EL (cell line): ENCODE data around the gene STRA6.

ENCODE experiments used
- DNase-seq: peaks from one replicate; pipeline ENCODE4 v3.0.0-alpha.2; 2016

Gene STRA6

GRCh38 chr15:74226761-74227540, 24.4 kb upstream of the STRA6 start:
- no peak for DNase-seq

GRCh38 chr15:74225928-74226327, 23.3 kb upstream of the STRA6 start:
- DNase-seq = no peak

GRCh38 chr15:74222240-74223119, 19.9 kb upstream of the STRA6 start:
- no peak for DNase-seq

DNA sequence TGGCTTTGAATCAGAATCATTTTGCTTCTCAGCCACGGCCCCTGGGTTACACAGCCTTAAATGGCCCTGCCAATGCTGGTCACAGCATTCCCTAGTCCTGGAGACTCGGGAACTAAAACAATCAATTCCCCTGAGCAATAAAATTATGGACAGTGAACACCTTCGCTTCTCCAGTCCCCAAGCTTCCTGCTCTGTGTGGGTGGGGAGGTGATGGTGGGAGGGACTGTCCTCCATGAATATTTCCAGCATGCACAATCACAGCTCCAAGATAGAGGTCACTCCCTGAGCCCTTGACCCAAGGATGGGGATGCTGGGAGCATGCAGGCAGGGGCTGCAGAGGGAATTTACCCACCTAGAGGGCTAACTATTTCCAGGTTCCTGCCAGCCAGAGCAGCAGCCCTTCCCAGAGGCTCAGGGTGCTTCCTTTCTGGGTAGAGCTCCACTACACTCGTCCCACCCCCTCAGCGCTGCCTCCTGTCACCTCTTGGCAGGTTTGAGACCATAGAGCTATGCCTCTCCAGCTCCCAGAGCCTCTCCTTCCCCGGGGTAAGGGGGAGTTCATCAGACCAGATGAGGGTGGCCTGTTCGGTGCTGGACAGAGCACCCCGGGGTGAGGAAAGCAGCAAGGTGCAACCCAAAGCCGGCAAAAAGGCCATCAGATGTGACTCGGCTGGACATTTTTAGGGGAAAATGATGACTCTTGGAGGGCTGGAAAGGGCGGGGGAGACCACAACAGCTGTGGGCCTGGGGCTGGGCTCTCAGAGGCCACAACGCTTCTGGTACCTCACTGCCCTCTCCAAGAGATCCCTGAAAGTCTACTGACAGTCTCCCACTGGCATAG, 19.0 kb upstream of the STRA6 start:
- DNase-seq = no peak

DNA sequence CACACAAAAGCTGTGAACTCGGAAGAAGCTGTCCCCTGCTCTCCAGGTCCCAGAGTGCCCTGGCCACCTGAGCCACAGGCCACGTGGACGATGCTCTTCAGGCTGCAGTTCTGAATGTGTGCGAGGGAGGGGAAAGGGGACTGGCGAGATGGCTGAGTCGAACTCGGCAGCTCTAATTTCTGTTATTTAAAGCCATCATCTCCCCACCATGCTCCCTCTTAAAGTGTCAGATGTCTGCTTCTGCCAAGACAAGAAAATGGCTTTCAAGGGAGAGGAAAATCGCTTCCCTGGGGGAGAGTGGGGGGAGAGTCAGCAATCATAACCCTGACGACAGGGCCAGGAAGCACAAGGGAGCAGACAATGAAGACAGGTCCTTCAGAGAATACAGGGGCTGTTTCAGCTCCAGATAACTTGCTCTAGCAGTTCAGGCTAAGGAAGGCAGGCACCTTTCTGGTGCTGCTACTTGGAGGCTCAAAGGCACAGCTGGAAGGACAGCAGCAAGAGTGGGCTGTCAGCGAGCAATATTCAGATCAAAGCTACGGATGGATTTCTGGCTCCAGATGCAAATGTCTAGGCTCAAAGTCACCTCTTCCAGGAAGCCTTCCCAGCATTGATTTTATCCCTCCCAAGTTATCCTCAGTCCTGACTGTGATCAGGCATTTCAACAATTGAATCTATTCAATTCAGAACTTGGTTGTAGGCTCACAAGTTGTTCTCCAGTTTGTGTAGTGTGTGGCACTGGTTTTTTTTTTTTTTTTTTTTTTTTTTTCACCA, 18.1 kb upstream of the STRA6 start:
- DNase-seq = no peak

- DNase-seq = no peak
Measured at GRCh38 chr15:74217907-74218885, 15.6 kb upstream of the STRA6 start.

- DNase-seq = no peak
Measured at GRCh38 chr15:74216949-74217348, 14.4 kb upstream of the STRA6 start.

GRCh38 chr15:74215958-74216357, 13.4 kb upstream of the STRA6 start:
- DNase-seq = no peak

- no peak for DNase-seq
Measured at GRCh38 chr15:74214324-74215021, 11.9 kb upstream of the STRA6 start.

DNA sequence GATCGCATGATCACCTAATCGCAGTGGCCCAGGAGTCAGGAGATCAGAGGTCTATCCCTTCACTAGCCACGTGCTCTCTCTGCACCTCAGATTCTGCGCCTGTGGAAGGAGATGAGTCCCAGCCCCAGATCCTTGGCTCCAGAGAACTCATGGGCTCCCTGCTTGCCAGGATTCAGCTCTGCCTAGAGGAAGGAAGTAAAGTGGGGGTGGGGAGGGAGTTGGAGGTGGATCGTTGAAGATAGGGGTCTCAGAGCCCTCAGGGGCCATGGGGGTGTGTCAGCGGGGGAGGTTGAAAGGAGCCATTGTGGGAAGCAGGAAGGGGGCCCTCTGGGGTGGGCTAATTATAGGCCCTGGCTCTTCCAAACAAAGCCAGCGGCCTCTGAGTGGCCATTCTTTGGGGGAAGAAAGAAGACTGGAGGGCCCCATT, 11.3 kb upstream of the STRA6 start:
- DNase-seq = no peak

DNA sequence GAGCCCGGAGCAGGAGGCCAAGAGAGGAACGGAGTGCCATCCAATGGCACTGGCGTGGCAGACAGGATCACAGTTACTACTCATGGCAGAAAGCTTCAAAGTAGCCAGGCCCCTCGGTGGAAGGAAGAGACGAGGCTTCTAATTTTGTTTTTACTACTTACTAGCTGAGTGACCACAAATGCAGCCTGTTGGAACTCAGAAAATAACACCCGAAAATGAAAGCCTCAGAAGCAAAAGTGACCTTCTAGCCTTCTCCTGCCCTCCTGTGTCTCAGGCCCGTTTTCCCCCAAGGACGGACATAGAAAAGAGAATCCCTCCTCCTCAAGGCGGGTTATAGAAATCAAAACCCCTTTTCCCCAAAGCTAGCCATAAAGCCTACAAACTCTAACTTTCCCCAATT, 9.9 kb upstream of the STRA6 start:
- DNase-seq = no peak

GRCh38 chr15:74211656-74212055, 9.1 kb upstream of the STRA6 start:
- no peak for DNase-seq

DNA sequence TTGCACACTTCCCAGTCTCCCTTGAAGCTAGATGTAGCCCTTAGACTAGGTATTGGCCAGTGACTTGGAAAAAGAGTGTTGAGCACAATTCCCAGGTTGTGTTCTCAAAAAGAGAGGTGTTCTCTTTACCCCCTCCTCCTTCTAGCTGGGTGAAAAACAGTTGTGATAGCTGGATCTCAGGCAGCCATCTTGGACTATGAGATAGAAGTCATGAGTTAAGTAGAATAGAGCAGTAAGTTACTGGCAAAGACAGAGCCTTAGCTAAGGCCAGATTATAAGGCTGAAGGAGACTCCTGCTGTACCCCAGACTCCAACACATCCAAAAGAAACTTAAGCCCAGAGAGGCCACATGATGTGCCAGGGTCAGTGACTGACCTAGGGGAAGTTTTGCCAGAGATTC, 8.1 kb upstream of the STRA6 start:
- DNase-seq = no peak

- DNase-seq = peak; percentile 50
Measured at GRCh38 chr15:74209997-74210671, 7.5 kb upstream of the STRA6 start.

- no peak for DNase-seq
Measured at GRCh38 chr15:74209560-74209958, 7.0 kb upstream of the STRA6 start.

DNA sequence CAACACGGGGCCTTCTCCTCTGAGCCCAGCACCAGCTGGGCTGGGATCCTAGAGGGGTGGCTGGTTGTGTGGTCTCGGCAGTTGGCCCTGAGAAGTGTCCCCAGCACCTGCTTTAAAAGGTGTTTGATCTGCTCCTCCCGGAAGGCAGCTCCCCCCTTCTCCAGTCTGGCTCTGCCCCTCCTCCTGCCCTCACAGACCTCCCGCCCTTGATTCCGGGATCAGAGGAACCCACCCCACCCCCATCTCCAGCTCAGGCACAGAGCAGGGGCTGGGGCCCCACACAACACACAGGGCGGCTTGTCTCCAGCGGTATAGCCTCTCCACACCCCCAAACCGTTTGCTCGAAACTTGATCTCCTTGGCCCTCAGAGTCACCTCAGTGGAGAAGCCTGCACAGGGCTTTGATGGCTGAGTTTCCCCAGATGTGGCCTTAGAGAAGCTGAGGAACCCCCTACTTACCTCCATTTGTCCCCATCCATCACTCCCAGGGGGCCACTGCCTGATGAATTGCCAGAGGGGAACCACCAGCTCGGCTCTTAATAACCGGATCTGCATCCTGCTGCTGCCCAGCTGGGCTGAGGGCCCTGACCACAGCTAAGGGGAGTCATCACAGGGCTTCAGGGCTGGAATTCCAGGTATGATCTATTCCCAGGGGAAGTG, 6.4 kb upstream of the STRA6 start:
- DNase-seq = peak; percentile 59

DNA sequence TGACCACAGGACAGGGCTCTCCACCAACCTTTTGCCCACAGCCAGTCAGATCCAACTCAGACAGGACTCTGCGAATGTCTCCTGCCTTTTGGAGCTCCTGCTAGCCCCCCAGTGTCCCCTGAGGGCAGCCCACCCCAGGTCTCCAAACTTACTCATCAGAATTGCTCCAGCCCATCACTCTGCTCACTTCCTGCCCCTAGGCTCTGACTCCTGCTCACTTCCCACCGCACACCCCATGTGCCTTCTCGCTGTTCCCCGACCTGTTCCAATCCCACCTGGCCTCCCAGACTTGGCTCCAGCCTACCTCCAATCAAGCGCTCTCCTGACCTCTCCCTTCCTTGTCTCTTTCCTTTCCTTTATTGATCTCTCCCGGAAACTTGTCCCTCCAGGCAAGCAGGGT, 5.9 kb upstream of the STRA6 start:
- DNase-seq = no peak

DNA sequence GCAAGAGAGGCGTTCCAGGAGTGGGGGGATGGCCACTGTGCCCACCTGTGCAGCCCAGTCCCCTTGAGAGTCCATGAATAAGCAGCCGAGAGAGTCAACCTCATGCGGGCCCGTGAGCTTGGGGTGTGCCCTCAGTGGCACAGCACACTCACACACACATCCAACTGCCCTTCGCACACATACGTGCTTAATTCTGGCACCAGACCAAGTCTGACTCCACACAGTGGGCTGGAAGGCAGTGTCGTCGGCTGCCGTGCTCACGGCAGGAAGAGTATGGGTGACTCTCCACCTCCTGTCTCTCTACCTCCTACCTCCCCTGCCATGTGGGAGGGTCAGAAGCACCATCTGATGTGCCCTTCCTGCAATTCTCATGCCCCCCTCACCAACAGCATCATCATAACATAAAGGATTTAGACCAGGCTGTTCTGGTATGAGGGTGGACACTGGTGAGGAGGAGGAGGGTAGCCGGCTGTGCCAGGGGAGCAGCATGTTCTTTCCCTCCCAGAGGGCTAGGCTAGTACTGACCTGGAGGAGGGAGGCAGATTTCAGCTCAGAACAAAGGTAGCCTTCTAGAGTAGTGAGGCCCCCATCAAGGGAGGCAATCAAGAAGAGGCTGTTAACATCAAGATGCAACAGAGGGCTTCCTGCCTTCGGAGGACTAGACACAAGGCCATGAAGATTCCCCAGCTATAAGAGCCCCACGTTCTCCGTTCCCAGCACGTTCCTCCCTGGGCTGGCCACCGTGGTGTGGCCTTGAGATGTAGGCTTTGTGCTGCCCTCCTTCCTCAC, 5.3 kb upstream of the STRA6 start:
- no peak for DNase-seq
